ENCODE measurements around the gene SMTNL2. TPM values are rescaled to one million over a fixed set of nuclear protein-coding genes. Genes with fewer than 3 reads are reported as not detected.

The SMTNL2 gene
- total RNA-seq, result not detected in 2 replicates

DNA sequence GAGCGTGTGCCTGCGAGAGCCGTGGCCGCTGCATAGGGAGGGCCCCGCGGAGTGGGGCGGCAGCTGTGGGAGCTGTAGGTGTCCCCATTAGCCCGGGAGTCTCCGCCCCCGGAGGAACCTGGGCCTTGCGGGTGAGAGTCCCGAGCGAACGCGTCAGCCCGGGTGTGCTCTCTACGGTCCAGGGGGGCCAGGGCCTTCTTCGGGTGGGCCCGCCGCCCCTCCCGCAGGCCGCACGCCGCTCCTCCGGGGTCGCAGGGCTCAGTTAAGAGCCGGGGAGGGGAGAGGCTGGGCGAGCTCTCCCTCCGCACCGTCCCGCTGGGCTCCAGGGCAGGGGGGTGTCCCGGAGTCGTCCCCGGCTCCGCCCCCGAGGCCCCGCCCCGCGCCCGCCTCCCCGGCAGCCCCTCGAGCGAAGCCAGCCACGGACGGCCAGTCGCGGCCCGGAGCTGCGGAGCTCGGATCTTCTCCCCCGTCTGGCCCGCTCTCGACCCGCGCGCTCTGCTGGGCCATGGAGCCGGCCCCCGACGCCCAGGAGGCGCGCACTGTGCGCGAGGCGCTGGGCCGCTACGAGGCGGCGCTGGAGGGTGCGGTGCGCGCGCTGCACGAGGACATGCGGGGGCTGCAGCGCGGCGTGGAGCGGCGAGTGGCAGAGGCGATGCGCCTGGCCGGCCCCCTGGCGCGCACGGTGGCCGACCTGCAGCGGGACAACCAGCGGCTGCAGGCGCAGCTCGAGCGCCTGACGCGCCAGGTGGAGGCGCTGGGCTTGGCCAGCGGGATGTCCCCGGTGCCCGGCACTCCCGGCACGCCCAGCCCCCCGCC, at the start of gene SMTNL2:
Gene SMTNL2, plus strand, starts transcription at position 429 of the 816 bp plus-strand sequence. Its CDS starts 77 bp downstream, at position 506.

DNA sequence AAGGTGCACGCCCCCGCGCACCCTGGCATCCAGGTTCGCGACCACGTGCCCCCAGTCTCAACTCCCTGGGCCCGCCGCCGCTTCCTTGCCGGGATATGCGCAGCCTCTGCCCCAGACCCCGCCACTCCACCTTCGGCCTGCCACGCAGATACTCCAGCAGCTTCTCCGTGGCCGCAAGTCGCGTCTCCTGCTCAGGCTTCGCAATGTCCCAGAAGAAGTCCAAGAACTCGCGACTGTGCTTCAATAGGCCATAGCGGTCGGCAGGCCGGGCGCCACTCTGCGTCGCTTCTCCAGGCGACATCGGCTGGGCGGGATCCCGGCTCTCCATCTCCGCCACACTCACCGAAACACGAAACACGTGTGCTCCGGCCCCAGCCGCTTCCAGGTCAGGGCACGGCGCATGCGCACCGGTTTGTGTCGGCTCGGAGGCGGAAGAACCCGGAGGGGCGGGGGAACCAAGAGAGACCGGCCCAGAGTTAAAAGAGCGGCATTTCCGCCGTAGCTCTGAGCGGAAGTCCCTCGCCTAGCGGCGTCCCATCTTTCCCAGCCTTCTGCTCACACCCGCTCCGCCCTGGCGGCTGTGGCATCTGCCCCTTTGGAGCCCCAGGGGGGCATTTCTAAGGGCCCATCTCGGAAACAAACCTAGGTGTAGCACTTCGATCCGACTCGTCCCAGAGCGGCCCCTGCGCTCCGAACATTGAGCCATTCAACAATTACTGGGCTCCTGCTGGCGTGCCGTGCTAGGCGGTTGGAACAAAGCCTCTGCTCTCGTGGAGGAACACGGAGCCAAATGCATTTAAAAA, 29.1 kb upstream of the SMTNL2 start, which contains the start of gene MYBBP1A:
Gene MYBBP1A, minus strand, starts transcription at position 388 of the 803 bp plus-strand sequence. Its CDS starts 60 bp downstream, at position 328.

DNA sequence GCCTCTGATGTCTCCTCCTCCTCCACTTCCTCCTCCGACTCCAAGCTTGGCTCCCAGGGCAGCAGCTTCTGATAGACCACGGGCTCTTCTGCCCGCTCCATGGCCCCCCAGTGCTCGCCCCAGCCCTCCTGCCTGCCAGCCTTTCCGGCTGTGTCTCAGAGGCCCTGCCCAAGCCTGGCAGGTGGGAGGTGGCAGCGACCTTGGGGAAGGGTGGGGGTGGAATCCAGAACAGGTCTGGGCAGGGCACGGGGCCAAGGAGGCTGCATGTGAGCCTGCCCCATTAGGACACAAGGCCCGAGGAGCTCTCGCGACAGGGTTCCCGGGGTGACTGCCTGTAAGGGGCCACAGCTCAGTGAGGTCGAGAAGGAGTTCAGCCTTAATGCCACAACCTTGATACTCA, 23.9 kb upstream of the SMTNL2 start, which contains the start of gene GGT6:
Gene GGT6, minus strand, starts transcription at position 157 of the 400 bp plus-strand sequence. Its CDS starts 56 bp downstream, at position 101.

DNA sequence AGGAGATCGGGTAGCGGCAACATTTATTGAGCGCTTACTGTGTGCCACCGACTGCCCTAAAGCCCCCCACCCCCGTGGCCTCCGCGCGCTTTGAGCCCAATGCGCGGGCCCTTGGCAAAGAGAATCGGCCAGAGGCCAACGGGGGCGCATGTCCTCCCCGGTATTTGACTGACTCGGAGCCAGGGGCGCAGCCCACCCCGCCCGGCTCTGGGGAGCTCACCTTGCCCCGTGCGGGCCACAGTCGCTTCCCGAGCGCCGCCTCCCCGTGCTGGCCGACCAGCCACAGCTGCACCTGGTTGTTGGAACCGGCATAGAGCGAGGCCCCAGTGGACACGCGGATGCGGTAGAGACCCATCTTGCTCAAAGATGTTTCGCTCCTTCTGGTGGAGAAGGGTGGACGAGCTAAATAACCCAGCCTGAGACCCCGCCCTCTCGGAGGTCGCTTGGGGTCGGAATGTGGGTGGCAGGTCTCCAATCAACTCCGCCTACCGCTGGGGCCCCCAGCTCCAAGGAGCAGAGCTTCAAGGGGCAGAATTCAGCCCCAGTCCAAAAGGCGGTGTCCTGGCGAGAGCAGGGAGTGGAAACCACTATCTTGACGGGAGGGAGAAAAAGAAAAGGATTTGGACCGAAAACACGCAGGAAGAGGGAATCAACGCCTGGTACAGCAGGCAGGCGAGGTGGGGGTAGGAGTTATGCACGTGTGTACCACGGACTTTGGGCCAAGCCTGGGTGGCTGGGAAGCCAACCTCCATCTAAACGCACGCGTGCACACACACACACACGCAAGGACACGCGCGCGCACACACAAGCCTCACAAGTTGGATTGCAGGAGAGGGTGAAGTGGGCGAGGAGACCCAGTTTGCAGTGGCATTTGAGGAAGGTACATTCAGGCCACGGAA, 57.2 kb downstream of the SMTNL2 start, which contains the start of gene ALOX15:
Gene ALOX15, minus strand, starts transcription at position 382 of the 899 bp plus-strand sequence. Its CDS starts 27 bp downstream, at position 355.

Other genes with a start within 250 kb of the SMTNL2 start
- 44.4 and 66.3 TPM in 2 replicates for gene UBE2G1, start 217.9 kb upstream of the SMTNL2 start, total RNA-seq
- gene SPNS3, start 150.6 kb upstream of the SMTNL2 start, total RNA-seq, result under 0.01 TPM in 1 of 2 replicates, not detected in the other
- 3.2 and 14.7 TPM in 2 replicates for gene SPNS2, start 85.6 kb upstream of the SMTNL2 start, total RNA-seq
- gene MYBBP1A, start 29.1 kb upstream of the SMTNL2 start, total RNA-seq, result 90.2 and 103 TPM in 2 replicates
- 4.4 and 4.5 TPM in 2 replicates for gene GGT6, start 24.0 kb upstream of the SMTNL2 start, total RNA-seq
- gene ALOX15, start 57.1 kb downstream of the SMTNL2 start, total RNA-seq, result 0.07 TPM in 1 of 2 replicates, not detected in the other
- gene PELP1, start 119.6 kb downstream of the SMTNL2 start, total RNA-seq, result 22.6 and 41.9 TPM in 2 replicates
- 5.8 and 5.9 TPM in 2 replicates for gene ARRB2, start 126.1 kb downstream of the SMTNL2 start, total RNA-seq
- 8.0 and 10.3 TPM in 2 replicates for gene MED11, start 146.9 kb downstream of the SMTNL2 start, total RNA-seq
- gene ZMYND15, start 155.3 kb downstream of the SMTNL2 start, total RNA-seq, result 0.34 and 1.2 TPM in 2 replicates
- 23.2 and 37.5 TPM in 2 replicates for gene CXCL16, start 155.4 kb downstream of the SMTNL2 start, total RNA-seq
- not detected in 2 replicates for gene TM4SF5, start 187.4 kb downstream of the SMTNL2 start, total RNA-seq
- gene VMO1, start 201.8 kb downstream of the SMTNL2 start, total RNA-seq, result 0.68 and 1.00 TPM in 2 replicates
- gene GLTPD2, start 204.4 kb downstream of the SMTNL2 start, total RNA-seq, result not detected in 2 replicates
- gene PSMB6, start 211.6 kb downstream of the SMTNL2 start, total RNA-seq, result 83.6 and 122 TPM in 2 replicates
- 29.0 and 38.2 TPM in 2 replicates for gene PLD2, start 222.6 kb downstream of the SMTNL2 start, total RNA-seq
- gene MINK1, start 248.8 kb downstream of the SMTNL2 start, total RNA-seq, result 76.9 and 223 TPM in 2 replicates

Measured in nasal cavity respiratory epithelium epithelial cell of viscerocranial mucosa (primary cell).